OCI-M2 (cell line): ENCODE data around the gene OVCH1.

Experiments
- DNase-seq: peaks from one replicate; lab custom pipeline; 2025; ENCODE audit not compliant: unreplicated experiment; lab: John Stamatoyannopoulos, UW

OVCH1 gene

GRCh38 chr12:29497588-29497987, at the start of gene OVCH1:
OVCH1 (minus strand) TSS chr12:29497686; CDS start chr12:29497686, 0 bp downstream.
- DNase-seq = no peak

GRCh38 chr12:29547151-29547632, 49.7 kb upstream of the OVCH1 start:
- no peak for DNase-seq

- DNase-seq = no peak
These were observed 48.5 kb upstream of the OVCH1 start for GRCh38 chr12:29546000-29546399.

- DNase-seq = no peak
These were observed 47.6 kb upstream of the OVCH1 start for GRCh38 chr12:29545102-29545467.

GRCh38 chr12:29544428-29545101, 47.1 kb upstream of the OVCH1 start:
- DNase-seq = no peak

GRCh38 chr12:29543036-29543435, 45.5 kb upstream of the OVCH1 start:
- no peak for DNase-seq

- no peak for DNase-seq
These were observed 39.8 kb upstream of the OVCH1 start for GRCh38 chr12:29537298-29537697.

- DNase-seq = no peak
These were observed 37.4 kb upstream of the OVCH1 start for GRCh38 chr12:29534935-29535334.

- DNase-seq = no peak
These were observed 36.5 kb upstream of the OVCH1 start for GRCh38 chr12:29533815-29534489.

GRCh38 chr12:29531471-29531870, 34.0 kb upstream of the OVCH1 start:
- DNase-seq = no peak

GRCh38 chr12:29530436-29530835, 33.0 kb upstream of the OVCH1 start:
- DNase-seq = no peak

- no peak for DNase-seq
These were observed 30.7 kb upstream of the OVCH1 start for GRCh38 chr12:29528161-29528560.

GRCh38 chr12:29521951-29522350, 24.5 kb upstream of the OVCH1 start:
- DNase-seq = no peak

GRCh38 chr12:29519585-29520182, 22.2 kb upstream of the OVCH1 start:
- no peak for DNase-seq

GRCh38 chr12:29518407-29518806, 20.9 kb upstream of the OVCH1 start:
- no peak for DNase-seq

- DNase-seq = no peak
These were observed 19.8 kb upstream of the OVCH1 start for GRCh38 chr12:29517264-29517663.

- no peak for DNase-seq
These were observed 19.0 kb upstream of the OVCH1 start for GRCh38 chr12:29516431-29516875.

- no peak for DNase-seq
These were observed 13.2 kb upstream of the OVCH1 start for GRCh38 chr12:29510591-29511185.

GRCh38 chr12:29509503-29509902, 12.0 kb upstream of the OVCH1 start:
- no peak for DNase-seq

- DNase-seq = no peak
These were observed 11.5 kb upstream of the OVCH1 start for GRCh38 chr12:29508949-29509348.

GRCh38 chr12:29505122-29505521, 7.6 kb upstream of the OVCH1 start:
- no peak for DNase-seq

GRCh38 chr12:29503283-29503682, 5.8 kb upstream of the OVCH1 start:
- no peak for DNase-seq
